ENCODE results near the gene STIMATE. TPM values are rescaled to one million over a fixed set of nuclear protein-coding genes. Genes with fewer than 3 reads are reported as not detected.
A peak's percentile ranks its signal among the peaks of the same experiment; 100 is the strongest.

The STIMATE gene
- total and polyA plus RNA-seq, 10 of the 15 experiments (the other 5 are each of a cell fraction or from before 2014, with no cell fraction given) = 0.24 to 24.1 (median 15.4) TPM

- TF ChIP-seq BCLAF1 (IDR thresholded peaks at IDR 0.05) (no peak), LARP7 (IDR thresholded peaks at IDR 0.05) (no peak), CBFB (IDR thresholded peaks at IDR 0.05; ENCODE audit: low read depth) (no peak)
Observed at GRCh38 chr3:52923963-52924362, 26.6 kb upstream of the STIMATE start (continued).

- H3K27ac ChIP-seq (ENCODE audit: control insufficient read depth, insufficient read depth) = no peak overlapping the region
- ATAC-seq (no peak), DNase-seq (ENCODE audit: low read depth, low spot score) (no peak), FAIRE-seq (peak; percentile 59)
- H3K27me3 ChIP-seq (replicated peaks in 1 of 2; ENCODE audit: control insufficient read depth in 2 of 2, insufficient read depth in 2 of 2, low read length in 1 of 2) = no peaks in the 10 kb centered on the region
- RAD21 ChIA-PET (ENCODE audit: unreplicated experiment) = no interaction called here
- no TSS peak for BruUV-seq (replicated peaks)
- no peaks in the 10 kb centered on the region for H3K79me2 ChIP-seq (ENCODE audit: control insufficient read depth, insufficient read depth, low read length)
- H3K4me2 ChIP-seq (ENCODE audit: control insufficient read depth, insufficient read depth) = no peak overlapping the region
- POLR2A ChIA-PET = no interaction called here
- TF ChIP-seq BHLHE40 (IDR thresholded peaks at IDR 0.05; ENCODE audit: borderline replicate concordance in 1 of 2, low read depth in 2 of 2, low read length in 1 of 2) (no peak), ZNF217 (IDR thresholded peaks at IDR 0.05) (no peak), MEF2A (IDR thresholded peaks at IDR 0.05; ENCODE audit: insufficient read depth, low read depth, low read length) (no peak), SUPT20H (IDR thresholded peaks at IDR 0.05; ENCODE audit: borderline replicate concordance, control insufficient read depth, low read depth, low read length) (no peak), BRCA1 (IDR thresholded peaks at IDR 0.05; ENCODE audit: low read depth, low read length) (no peak), TARDBP (IDR thresholded peaks at IDR 0.05; ENCODE audit: borderline replicate concordance) (no peak), RUNX3 (IDR thresholded peaks at IDR 0.05; ENCODE audit: low read length) (no peak), ZBTB33 (IDR thresholded peaks at IDR 0.05) (no peak), BCL11A (IDR thresholded peaks at IDR 0.05; ENCODE audit: low read depth, low read length) (no peak), MLLT1 (IDR thresholded peaks at IDR 0.05) (no peak), CBX5 (IDR thresholded peaks at IDR 0.05; ENCODE audit: low read depth) (no peak), POLR2AphosphoS2 (IDR thresholded peaks at IDR 0.05; ENCODE audit: low read depth, low read length) (no peak)
- H3K4me3 ChIP-seq = no peak overlapping the region
- H4K20me1 ChIP-seq (ENCODE audit: control insufficient read depth, insufficient read depth) = no peaks in the 10 kb centered on the region
- intact Hi-C loops (cut with micrococcal nuclease; ENCODE audit: unreplicated experiment) = no loop called here
- SMC1A ChIA-PET (ENCODE audit: uncharacterized antibody, unreplicated experiment) = interaction anchor here (1.0 to 1.9 kb wide), 3 partner anchors 9 to 14 kb away, joined by 4 to 7 read pairs (median 5); no protein-coding TSS in a partner anchor
- H3K9me3 ChIP-seq (replicated peaks; ENCODE audit: control insufficient read depth, insufficient read depth, low read length) = no peaks in the 10 kb centered on the region
- no peaks in the 10 kb centered on the region for H3K4me1 ChIP-seq (ENCODE audit: control insufficient read depth, insufficient read depth, low read length)
- H2AFZ ChIP-seq (ENCODE audit: control insufficient read depth, low read depth, low read length) = no peak overlapping the region
- CTCF ChIA-PET = interaction anchor here (1.1 to 1.4 kb wide), 2 partner anchors 14 to 17 kb away, joined by 4 to 5 read pairs; no protein-coding TSS in a partner anchor
- WGBS (ENCODE audit: insufficient coverage, insufficient replicate concordance, low lambda C conversion rate, missing lambda C conversion rate) = 94% methylated on average over 2 of the region's 2 CpGs
- in situ Hi-C loops (cut with MboI) = no loop called here
- no peak overlapping the region for H3K9ac ChIP-seq (ENCODE audit: control insufficient read depth, insufficient read depth, low read length)
- H3K36me3 ChIP-seq (ENCODE audit: control insufficient read depth in 2 of 2, insufficient read depth in 2 of 2, low read length in 1 of 2) = peaks cover 0 to 3% of the 10 kb centered on the region in 2 experiments; a peak in 2 of 4 replicates
Observed at GRCh38 chr3:52920841-52921240, 23.5 kb upstream of the STIMATE start.

All from GM12878 (cell line).